HCEC 1CT (cell line): ENCODE measurements around the gene BMP7.
"Not testable (repeated sequence)": the region's sequence is repeated elsewhere in the genome, so short reads cannot be mapped to it uniquely, and the experiment has no call there.

Source experiments
- DNase-seq: peaks from one replicate; pipeline ENCODE4 v3.0.0-alpha.2; 2017

The BMP7 gene

GRCh38 chr20:57248132-57248797 lies 18.2 kb downstream of the BMP7 start:
- DNase-seq: no peak

- DNase-seq: no peak
Observed at GRCh38 chr20:57247292-57247965, 19.0 kb downstream of the BMP7 start.

- DNase-seq: no peak
Observed at GRCh38 chr20:57245997-57246396, 20.4 kb downstream of the BMP7 start.

GRCh38 chr20:57244627-57245214 lies 21.7 kb downstream of the BMP7 start:
- DNase-seq: no peak

- DNase-seq: no peak
Observed at GRCh38 chr20:57244221-57244585, 22.2 kb downstream of the BMP7 start.

GRCh38 chr20:57243480-57244220 lies 22.8 kb downstream of the BMP7 start:
- DNase-seq: no peak

GRCh38 chr20:57242414-57242813 lies 24.0 kb downstream of the BMP7 start:
- no peak for DNase-seq

GRCh38 chr20:57241363-57241991 lies 25.0 kb downstream of the BMP7 start:
- no peak for DNase-seq

- DNase-seq: no peak
Observed at GRCh38 chr20:57240581-57241362, 25.7 kb downstream of the BMP7 start.

GRCh38 chr20:57239725-57240124 lies 26.7 kb downstream of the BMP7 start:
- not testable (repeated sequence) for DNase-seq

- not testable (repeated sequence) for DNase-seq
Observed at GRCh38 chr20:57239324-57239723, 27.1 kb downstream of the BMP7 start.

GRCh38 chr20:57238089-57238488 lies 28.4 kb downstream of the BMP7 start:
- no peak for DNase-seq

GRCh38 chr20:57237585-57237953 lies 28.9 kb downstream of the BMP7 start:
- no peak for DNase-seq

GRCh38 chr20:57236813-57237584 lies 29.4 kb downstream of the BMP7 start:
- no peak for DNase-seq

GRCh38 chr20:57234556-57235251 lies 31.7 kb downstream of the BMP7 start:
- DNase-seq: no peak

- DNase-seq: no peak
Observed at GRCh38 chr20:57231951-57232428, 34.5 kb downstream of the BMP7 start.

GRCh38 chr20:57231161-57231560 lies 35.3 kb downstream of the BMP7 start:
- no peak for DNase-seq

- no peak for DNase-seq
Observed at GRCh38 chr20:57230247-57230646, 36.2 kb downstream of the BMP7 start.

- no peak for DNase-seq
Observed at GRCh38 chr20:57229490-57229889, 37.0 kb downstream of the BMP7 start.

GRCh38 chr20:57225830-57226229 lies 40.6 kb downstream of the BMP7 start:
- DNase-seq: no peak

- DNase-seq: no peak
Observed at GRCh38 chr20:57225197-57225733, 41.2 kb downstream of the BMP7 start.
